Parietal lobe (tissue), 1 donor: ENCODE data around the gene WDR11. TPM values are rescaled to one million over a fixed set of nuclear protein-coding genes. Genes with fewer than 3 reads are reported as not detected.

Experiments used
- total RNA-seq: library from RNA; depleted of rRNA; stranded (reverse); fragments of >200 nt; gene quantifications from one replicate; pipeline ENCODE4 v1.2.3, GENCODE V29; 2014

WDR11 gene, protein sequence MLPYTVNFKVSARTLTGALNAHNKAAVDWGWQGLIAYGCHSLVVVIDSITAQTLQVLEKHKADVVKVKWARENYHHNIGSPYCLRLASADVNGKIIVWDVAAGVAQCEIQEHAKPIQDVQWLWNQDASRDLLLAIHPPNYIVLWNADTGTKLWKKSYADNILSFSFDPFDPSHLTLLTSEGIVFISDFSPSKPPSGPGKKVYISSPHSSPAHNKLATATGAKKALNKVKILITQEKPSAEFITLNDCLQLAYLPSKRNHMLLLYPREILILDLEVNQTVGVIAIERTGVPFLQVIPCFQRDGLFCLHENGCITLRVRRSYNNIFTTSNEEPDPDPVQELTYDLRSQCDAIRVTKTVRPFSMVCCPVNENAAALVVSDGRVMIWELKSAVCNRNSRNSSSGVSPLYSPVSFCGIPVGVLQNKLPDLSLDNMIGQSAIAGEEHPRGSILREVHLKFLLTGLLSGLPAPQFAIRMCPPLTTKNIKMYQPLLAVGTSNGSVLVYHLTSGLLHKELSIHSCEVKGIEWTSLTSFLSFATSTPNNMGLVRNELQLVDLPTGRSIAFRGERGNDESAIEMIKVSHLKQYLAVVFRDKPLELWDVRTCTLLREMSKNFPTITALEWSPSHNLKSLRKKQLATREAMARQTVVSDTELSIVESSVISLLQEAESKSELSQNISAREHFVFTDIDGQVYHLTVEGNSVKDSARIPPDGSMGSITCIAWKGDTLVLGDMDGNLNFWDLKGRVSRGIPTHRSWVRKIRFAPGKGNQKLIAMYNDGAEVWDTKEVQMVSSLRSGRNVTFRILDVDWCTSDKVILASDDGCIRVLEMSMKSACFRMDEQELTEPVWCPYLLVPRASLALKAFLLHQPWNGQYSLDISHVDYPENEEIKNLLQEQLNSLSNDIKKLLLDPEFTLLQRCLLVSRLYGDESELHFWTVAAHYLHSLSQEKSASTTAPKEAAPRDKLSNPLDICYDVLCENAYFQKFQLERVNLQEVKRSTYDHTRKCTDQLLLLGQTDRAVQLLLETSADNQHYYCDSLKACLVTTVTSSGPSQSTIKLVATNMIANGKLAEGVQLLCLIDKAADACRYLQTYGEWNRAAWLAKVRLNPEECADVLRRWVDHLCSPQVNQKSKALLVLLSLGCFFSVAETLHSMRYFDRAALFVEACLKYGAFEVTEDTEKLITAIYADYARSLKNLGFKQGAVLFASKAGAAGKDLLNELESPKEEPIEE
- 118 TPM for total RNA-seq

DNA sequence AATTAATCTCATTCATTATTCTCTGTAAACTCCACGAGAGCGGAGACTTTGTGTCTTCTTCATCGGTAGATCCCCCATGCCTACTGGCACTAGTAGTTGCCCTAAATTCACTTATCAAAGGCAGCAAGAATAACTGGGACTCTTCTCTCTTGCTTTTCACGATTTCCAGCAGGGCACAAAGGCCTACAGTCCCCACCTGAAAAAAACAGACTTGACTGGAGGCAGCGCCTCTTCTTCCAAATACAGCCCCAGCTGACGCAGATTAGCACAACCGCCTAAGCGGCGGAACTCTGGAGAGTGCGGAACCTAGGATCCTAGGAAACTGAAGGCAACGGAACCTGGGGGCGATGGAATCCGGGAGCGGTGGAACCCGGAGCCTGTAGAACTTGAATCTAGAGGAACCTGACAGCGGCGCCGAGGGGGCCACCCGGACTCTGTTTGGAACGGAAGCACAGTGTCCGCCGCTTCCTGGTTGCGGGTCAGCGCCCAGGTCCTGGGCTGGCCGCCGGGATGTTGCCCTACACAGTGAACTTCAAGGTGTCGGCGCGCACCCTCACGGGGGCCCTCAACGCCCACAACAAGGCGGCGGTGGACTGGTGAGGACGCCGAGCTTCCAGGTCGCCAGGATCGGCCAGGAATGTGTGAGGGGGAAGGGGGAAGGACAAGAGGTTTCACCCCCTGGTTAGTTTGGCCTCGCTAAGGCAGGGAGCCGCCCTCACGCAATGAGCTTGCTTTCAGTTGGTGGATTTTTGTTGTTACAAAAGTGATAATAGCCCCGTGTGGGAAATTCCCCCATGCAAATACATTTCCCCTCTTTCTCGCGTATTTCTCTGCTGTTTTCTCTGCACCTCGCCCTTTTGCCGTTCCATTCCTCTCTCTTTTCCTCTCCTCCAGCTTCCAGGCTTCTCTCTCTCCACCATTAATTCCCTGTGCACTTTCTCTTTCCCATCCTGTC is at the start of gene WDR11:
TSS of gene WDR11 (plus strand) at position 452 of the 955 bp plus-strand sequence. CDS start at position 511, 59 bp downstream.

